GM21526 (cell line): ENCODE measurements around the gene FKBP15.
"Not testable (repeated sequence)": the region's sequence is repeated elsewhere in the genome, so short reads cannot be mapped to it uniquely, and the experiment has no call there.

Source experiments
- ATAC-seq: cut with Tn5 transposase; IDR thresholded peaks from one replicate; pipeline ENCODE4 v1.9.1; 2021; ENCODE audit warnings: moderate library complexity; ENCODE audit not compliant: unreplicated experiment, low FRiP score

The FKBP15 gene

DNA sequence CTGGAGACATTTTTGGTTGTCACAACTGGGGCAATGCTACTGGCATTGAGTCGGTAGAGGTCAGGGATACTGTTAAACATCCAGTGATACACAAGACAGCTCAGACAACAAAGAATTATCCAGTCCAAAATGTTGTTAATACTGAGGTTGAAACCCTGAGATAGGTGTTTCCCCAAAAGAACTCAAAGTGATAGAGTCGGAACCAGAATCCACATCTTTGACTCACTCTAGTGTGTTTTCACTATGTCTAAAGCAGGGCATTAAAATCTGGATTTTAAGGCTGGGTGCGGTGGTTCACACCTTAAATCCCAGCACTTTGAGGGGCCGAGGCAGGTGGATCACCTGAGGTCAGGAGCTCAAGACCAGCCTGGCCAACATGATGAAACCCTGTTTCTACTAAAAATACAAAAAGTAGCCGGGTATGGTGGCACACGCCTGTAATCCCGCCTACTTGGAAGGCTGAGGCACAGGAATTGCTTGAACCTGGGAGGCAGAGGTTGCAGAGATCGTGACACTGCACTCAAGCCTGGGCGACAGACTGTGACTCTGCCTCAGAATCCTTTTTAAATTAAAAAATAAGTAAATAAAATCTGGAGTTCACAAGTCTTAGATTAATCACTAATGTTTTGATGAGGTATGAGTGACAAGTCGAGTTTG lies 17.3 kb upstream of the FKBP15 start:
- no peak for ATAC-seq

DNA sequence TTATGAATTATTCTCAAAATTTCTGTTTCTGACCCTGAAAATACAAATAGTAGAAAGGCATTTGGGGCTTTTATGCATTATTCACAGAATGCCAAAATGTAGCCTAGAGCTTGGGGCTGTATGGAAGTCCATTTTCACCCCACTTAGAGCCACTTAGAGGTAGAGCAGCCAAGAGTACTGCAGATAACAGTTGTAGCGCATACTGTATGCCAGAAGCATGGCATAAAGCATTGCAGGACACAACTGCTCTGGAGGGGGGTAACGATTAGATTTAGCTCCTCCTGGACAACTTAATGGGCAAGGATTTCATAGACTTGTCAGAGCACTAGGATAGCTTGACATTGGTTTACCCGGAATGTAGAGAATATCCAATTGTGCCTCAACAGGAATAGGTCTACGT lies 15.9 kb upstream of the FKBP15 start:
- ATAC-seq, result no peak

GRCh38 chr9:113235701-113236255 lies 14.7 kb upstream of the FKBP15 start:
- ATAC-seq, result not testable (repeated sequence)

DNA sequence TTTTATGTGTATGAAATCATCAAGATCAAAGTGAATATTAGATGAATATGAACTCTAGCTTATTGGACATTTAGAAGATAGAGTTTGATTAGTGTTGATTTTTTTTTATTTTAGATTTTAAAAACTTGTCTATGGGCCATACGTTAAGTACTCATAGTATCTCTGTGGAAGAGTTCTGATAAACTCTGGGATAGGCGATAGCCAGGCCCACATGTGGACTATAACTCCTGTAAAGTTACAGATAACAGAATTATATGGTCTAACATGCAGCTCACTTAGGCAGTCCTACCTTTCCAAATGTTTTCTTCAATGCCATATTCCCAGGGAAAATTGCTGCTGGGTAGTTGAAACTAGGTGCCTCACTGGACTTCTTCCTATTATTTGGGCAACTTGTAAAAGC lies 10.6 kb upstream of the FKBP15 start:
- no peak for ATAC-seq

GRCh38 chr9:113228130-113228665 lies 7.1 kb upstream of the FKBP15 start:
- ATAC-seq, result no peak

- no peak for ATAC-seq
Measured at GRCh38 chr9:113227436-113227835, 6.4 kb upstream of the FKBP15 start.

GRCh38 chr9:113223963-113224362 lies 2.9 kb upstream of the FKBP15 start:
- no peak for ATAC-seq

DNA sequence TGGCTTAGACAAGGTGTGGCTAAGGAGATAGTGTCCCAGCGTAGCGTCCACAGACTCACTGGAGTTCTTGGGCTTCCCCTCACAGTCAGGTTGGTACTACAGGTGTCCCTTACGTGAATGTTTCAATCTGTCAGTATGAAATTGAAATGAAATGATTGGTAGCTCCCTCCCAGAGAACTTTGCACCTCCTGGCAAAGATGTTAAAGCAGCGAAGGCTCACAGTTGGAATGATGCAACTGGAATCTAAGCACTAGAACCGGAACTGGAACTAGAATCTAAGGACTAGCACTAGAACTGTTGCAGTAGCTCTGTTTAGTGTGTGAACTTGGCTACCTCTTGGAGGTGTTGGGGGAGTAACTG lies 1.4 kb upstream of the FKBP15 start:
- ATAC-seq, result no peak

- no peak for ATAC-seq
Measured at GRCh38 chr9:113221800-113222481, 864 bp upstream of the FKBP15 start.

- ATAC-seq, result no peak
Measured at GRCh38 chr9:113220467-113221002, 542 bp downstream of the FKBP15 start.

DNA sequence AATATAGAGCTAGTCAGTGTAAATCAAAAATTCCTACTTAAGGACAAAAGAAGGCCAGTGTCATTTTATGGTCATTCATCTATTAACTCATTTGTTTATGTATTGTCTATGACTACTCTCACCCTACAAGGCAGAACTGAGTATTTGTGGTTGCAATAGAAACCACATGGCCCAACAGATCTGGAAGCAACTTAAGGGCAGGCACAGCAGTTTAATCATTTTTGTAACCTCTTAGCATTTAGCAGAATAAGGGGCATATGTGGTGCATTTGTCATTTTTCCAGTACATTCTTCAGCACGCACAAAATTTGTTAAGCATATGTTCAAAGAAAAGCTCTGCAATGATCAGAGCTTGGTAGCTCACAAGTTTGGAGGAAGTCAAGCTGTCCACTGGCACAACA lies 1.1 kb downstream of the FKBP15 start:
- peak; percentile 50 for ATAC-seq

DNA sequence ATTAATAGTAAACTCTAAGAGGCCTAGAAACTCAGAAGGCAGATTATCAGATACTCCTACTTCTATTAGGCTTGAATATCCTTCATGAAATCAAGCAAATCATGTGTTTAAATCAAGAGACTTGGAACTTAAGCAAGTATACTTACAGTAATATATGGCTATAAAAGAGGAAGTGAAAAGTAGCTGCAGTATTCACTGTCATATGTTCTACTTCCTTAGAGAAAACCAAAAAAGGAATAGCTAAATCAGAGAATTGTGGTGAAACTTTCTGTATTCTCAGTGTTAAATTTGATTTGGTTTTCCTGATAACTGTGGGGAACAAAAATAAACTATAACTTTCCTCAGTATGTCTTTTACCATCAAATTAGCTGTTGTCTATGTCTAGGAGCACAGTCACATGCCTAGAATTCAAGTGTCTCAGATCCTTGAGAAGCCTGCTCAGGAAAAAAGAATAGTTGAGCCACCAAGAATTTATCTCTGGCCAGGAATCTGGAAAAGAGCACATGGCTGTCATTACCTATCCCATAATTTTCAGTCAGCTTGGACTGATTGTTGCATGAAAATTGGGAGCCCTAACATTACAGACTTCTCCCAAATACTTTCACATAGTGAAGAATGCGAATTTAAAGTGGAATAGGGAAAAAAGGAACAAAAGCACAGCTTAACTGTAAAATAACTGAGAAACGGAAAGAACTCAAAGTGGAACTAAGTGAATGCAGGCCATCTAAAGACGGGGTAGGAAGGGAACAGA lies 1.7 kb downstream of the FKBP15 start:
- peak; percentile 38 for ATAC-seq

DNA sequence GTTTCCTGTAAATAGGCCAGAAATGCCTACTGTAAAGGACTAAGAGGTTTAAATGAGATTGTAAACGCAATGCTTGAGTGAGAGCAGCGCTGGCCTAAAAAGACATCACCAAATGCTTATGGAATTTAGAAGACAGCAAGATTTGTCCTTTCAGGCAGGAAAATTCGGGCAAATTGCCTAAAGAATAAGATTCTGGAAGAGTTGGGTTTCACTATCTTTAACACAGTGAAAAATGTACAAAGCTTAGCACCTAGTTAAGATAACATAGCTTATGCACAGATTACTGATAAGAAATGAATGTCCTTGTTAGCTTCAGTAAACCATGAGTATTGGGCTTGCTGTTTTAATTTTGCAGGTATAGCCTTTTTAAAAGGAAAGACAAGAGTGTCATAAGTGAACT lies 4.7 kb downstream of the FKBP15 start:
- ATAC-seq, result no peak

GRCh38 chr9:113215132-113215531 lies 5.9 kb downstream of the FKBP15 start:
- no peak for ATAC-seq

- no peak for ATAC-seq
Measured at GRCh38 chr9:113210815-113211214, 10.3 kb downstream of the FKBP15 start.

GRCh38 chr9:113205861-113206260 lies 15.2 kb downstream of the FKBP15 start:
- no peak for ATAC-seq

GRCh38 chr9:113205432-113205831 lies 15.6 kb downstream of the FKBP15 start:
- ATAC-seq, result no peak

GRCh38 chr9:113199683-113200329 lies 21.3 kb downstream of the FKBP15 start:
- ATAC-seq, result no peak

GRCh38 chr9:113192455-113192854 lies 28.6 kb downstream of the FKBP15 start:
- ATAC-seq, result no peak

- no peak for ATAC-seq
Measured at GRCh38 chr9:113187929-113188595, 33.0 kb downstream of the FKBP15 start.
